Thoracic aorta (tissue), 2 donors: ENCODE data around the gene RHEX. TPM values are rescaled to one million over a fixed set of nuclear protein-coding genes. Genes with fewer than 3 reads are reported as not detected.

Source experiments
- ATAC-seq: fragments of 150-250 bp; one replicate; pipeline ENCODE4 v1.8.0; 2017; ENCODE audit warnings: low read depth; ENCODE audit not compliant: insufficient number of reproducible peaks, low FRiP score
- DNase-seq: peaks from one replicate; pipeline ENCODE4 v3.0.0-alpha.2; 2020; ENCODE audit warnings: low spot score
- H3K27ac ChIP-seq, 2 donors: fragments of 200-600 bp; sonication (generic); 1 replicate in 1 of 2; 2 replicates in 1 of 2; pipeline ENCODE4 v1.5.1; 2016; ENCODE audit warnings: mild to moderate bottlenecking in 2 of 2, moderate library complexity in 2 of 2
- H3K27me3 ChIP-seq: fragments of 200-600 bp; sonication (generic); replicated peaks from 2 replicates; pipeline ENCODE4 v1.6.0; 2016; ENCODE audit warnings: mild to moderate bottlenecking; ENCODE audit not compliant: insufficient read depth
- H3K36me3 ChIP-seq: fragments of 200-600 bp; sonication (generic); one replicate; pipeline ENCODE4 v1.5.1; 2016
- H3K4me1 ChIP-seq, 2 donors: fragments of 200-600 bp; sonication (generic); 1 replicate in 1 of 2; 2 replicates in 1 of 2; pipeline versions ENCODE4 v1.5.1 to v1.6.0; 2016; ENCODE audit warnings: low read depth in 2 of 2, mild to moderate bottlenecking in 1 of 2; ENCODE audit not compliant: control insufficient read depth in 1 of 2
- H3K4me3 ChIP-seq: fragments of 200-600 bp; sonication (generic); 2 replicates; pipeline ENCODE4 v1.5.1; 2016; ENCODE audit warnings: mild to moderate bottlenecking
- H3K9me3 ChIP-seq: fragments of 200-600 bp; sonication (generic); 2 replicates; pipeline ENCODE4 v1.5.1; 2016
- CTCF ChIP-seq: fragments of 200-600 bp; sonication (generic); IDR thresholded peaks from one replicate; pipeline ENCODE4 v1.5.1; 2019; ENCODE audit warnings: antibody characterized with exemption
- total RNA-seq, 2 donors: library from RNA; depleted of rRNA; stranded (reverse); fragments of >200 nt; gene quantifications; one replicate each; pipeline versions ENCODE4 v1.1.0 to v1.2.3, GENCODE V29; 2016

RHEX gene
- total RNA-seq, 2 donors from 2014 or later: 6.1 to 36.7 TPM

- Histone ChIP-seq H3K27me3 (no peaks in the 10 kb centered on the region), H3K4me3 (no peak overlapping the region), H3K27ac (no peak overlapping the region), H3K36me3 (no peaks in the 10 kb centered on the region), H3K9me3 (no peaks in the 10 kb centered on the region), H3K4me1 (no peaks in the 10 kb centered on the region)
- no peak for DNase-seq
- TF ChIP-seq CTCF: no peak
- no peak for ATAC-seq
Observed at GRCh38 chr1:206014601-206015000, 38.4 kb upstream of the RHEX start.

- Histone ChIP-seq H3K4me3 (no peak overlapping the region), H3K9me3 (no peaks in the 10 kb centered on the region), H3K4me1 (no peaks in the 10 kb centered on the region), H3K27ac (no peak overlapping the region), H3K27me3 (no peaks in the 10 kb centered on the region), H3K36me3 (no peaks in the 10 kb centered on the region)
- ATAC-seq (no peak), DNase-seq (no peak)
- no peak for TF ChIP-seq CTCF
Observed at GRCh38 chr1:206015071-206015470, 37.9 kb upstream of the RHEX start.

- Histone ChIP-seq H3K27ac (no peak overlapping the region), H3K9me3 (no peaks in the 10 kb centered on the region)
- no peak for ATAC-seq
Observed at GRCh38 chr1:206020393-206021007, 32.5 kb upstream of the RHEX start.

GRCh38 chr1:206021008-206021625 lies 31.9 kb upstream of the RHEX start:
- H3K27me3 ChIP-seq: no peaks in the 10 kb centered on the region
- no peaks in the 10 kb centered on the region for H3K36me3 ChIP-seq
- DNase-seq: no peak
- TF ChIP-seq CTCF: no peak
- H3K27ac ChIP-seq: no peak overlapping the region
- no peak for ATAC-seq
- H3K4me1 ChIP-seq: no peaks in the 10 kb centered on the region
- no peaks in the 10 kb centered on the region for H3K9me3 ChIP-seq
- H3K4me3 ChIP-seq: no peak overlapping the region

More at GRCh38 chr1:206020393-206021007, 32.5 kb upstream of the RHEX start:
- H3K27me3 ChIP-seq: no peaks in the 10 kb centered on the region
- no peak overlapping the region for H3K4me3 ChIP-seq
- TF ChIP-seq CTCF: no peak
- H3K4me1 ChIP-seq: no peaks in the 10 kb centered on the region
- H3K36me3 ChIP-seq: no peaks in the 10 kb centered on the region
- no peak for DNase-seq

GRCh38 chr1:206021626-206022365 lies 31.2 kb upstream of the RHEX start:
- H3K4me3 ChIP-seq: no peak overlapping the region
- no peak for TF ChIP-seq CTCF

More at GRCh38 chr1:206021626-206022365, 31.2 kb upstream of the RHEX start:
- Histone ChIP-seq H3K36me3 (no peaks in the 10 kb centered on the region), H3K4me1 (no peaks in the 10 kb centered on the region), H3K27ac (no peak overlapping the region), H3K27me3 (no peaks in the 10 kb centered on the region), H3K9me3 (no peaks in the 10 kb centered on the region)
- no peak for DNase-seq
- ATAC-seq: no peak
